Activated CD4-positive, alpha-beta T cell treated with anti-CD3 and anti-CD28 coated beads for 36 hours (primary cell): ENCODE measurements around the gene FLNA. TPM values are rescaled to one million over a fixed set of nuclear protein-coding genes. Genes with fewer than 3 reads are reported as not detected.
"Not testable (repeated sequence)": the region's sequence is repeated elsewhere in the genome, so short reads cannot be mapped to it uniquely, and the experiment has no call there.

Experiments used
- ATAC-seq: fragments of 200-7000 bp; cut with Tn5 transposase; one replicate; pipeline ENCODE4 v1.10.0; 2021; ENCODE audit warnings: mild to moderate bottlenecking, moderate library complexity
- CTCF ChIA-PET: fragments of 350-600 bp; sonication (Branson Sonifier 250); formaldehyde crosslinking; loops from one replicate; lab custom pipeline; 2021; ENCODE audit warnings: antibody characterized with exemption; lab: Charles Lee
- POLR2A ChIA-PET: fragments of 350-600 bp; sonication (Branson Sonifier 250); formaldehyde crosslinking; loops from one replicate; lab custom pipeline; 2021; ENCODE audit warnings: antibody characterized with exemption, inconsistent platforms; lab: Charles Lee
- DNase-seq: peaks from one replicate; pipeline ENCODE4 v3.0.0-alpha.2; 2020
- H3K27ac Mint-ChIP-seq: one replicate; pipeline ENCODE4 v1.8.0; 2021; ENCODE audit warnings: mixed read lengths
- H3K27me3 Mint-ChIP-seq: one replicate; pipeline ENCODE4 v1.8.0; 2021; ENCODE audit warnings: mixed read lengths
- H3K36me3 Mint-ChIP-seq: one replicate; pipeline ENCODE4 v1.8.0; 2021; ENCODE audit warnings: low read depth, mixed read lengths
- H3K4me1 Mint-ChIP-seq: one replicate; pipeline ENCODE4 v1.8.0; 2021; ENCODE audit warnings: mixed read lengths
- H3K4me3 Mint-ChIP-seq: one replicate; pipeline ENCODE4 v1.8.0; 2021; ENCODE audit warnings: mild to moderate bottlenecking, moderate library complexity, mixed read lengths
- H3K9me3 Mint-ChIP-seq: one replicate; pipeline ENCODE4 v1.8.0; 2021; ENCODE audit warnings: low read depth, mixed read lengths
- intact Hi-C, 2 experiments: fragments of 100-400 bp; cut with DNase I in 1 of 2; cut with micrococcal nuclease in 1 of 2; formaldehyde crosslinking; loops; one replicate each; pipeline versions ENCODE4 v1.14.2 to v1.15.1; 2022 to 2024; cut with DNase I, micrococcal nuclease
- total RNA-seq, 2 experiments: library from RNA; stranded (reverse); gene quantifications; one replicate each; pipeline ENCODE4 v1.2.3, GENCODE V29; 2021

The FLNA gene
- total RNA-seq, 2 experiments from 2014 or later: 891 to 1,083 TPM

DNA sequence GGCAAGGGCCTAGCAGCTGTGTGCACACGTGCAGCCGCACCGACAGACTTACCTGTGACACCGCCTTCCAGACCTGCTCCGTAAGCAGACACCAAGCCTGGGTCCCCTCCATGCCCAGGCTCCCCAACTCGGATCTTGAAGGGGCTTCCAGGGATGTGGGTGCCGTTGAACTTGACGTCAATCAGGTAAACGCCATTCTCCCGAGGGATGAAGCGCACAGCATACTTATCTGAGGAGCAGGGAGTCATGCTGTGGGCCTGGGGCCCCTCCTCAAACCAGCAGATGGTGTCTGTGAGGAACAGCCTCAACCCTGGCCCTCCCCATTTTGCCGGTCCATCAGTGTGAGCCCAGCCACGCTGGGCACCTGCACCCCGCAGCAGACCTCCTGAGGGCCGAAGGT, 24.5 kb downstream of the FLNA start:
- peaks cover 22% of the 10 kb centered on the region for H3K4me1 Mint-ChIP-seq
- peaks cover 9% of the 10 kb centered on the region for H3K36me3 Mint-ChIP-seq
- no peak for ATAC-seq
- H3K27ac Mint-ChIP-seq: no peak overlapping the region
- intact Hi-C loops: no loop called here
- H3K9me3 Mint-ChIP-seq: no peaks in the 10 kb centered on the region
- no peaks in the 10 kb centered on the region for H3K27me3 Mint-ChIP-seq
- ChIA-PET POLR2A (no interaction called here), CTCF (no interaction called here)
- no peak overlapping the region for H3K4me3 Mint-ChIP-seq
- no peak for DNase-seq

DNA sequence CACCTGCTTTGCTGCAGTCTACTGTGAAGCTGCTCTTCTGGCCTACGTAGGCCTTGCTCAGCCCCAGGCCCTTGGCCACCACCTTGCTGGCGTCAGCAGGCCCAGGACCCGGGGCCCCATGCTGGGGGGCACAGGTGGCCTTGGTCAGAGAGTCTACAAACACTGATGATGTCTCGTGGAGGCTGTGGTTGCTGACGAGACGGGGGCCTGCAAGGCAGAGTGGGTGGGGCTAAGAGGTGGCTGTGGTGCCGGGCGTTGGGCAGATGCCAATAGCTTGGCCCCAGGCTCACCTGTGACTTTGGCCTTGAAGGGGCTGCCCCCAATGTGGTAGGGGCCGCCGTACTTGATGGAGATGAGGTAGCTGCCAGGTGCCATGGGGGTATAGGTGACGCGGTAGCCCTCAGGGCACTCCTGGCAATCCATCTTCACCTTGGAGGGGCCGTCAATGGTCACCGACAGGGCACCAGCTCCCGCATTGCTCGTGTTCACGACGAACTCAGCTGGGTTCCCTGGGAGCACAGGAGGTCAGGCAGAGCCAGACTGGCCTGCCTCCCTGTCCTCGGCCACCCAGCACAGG, 25.0 kb downstream of the FLNA start:
- ChIA-PET CTCF (interaction anchor here (0.7 kb wide), 1 partner anchor 198 kb away, joined by 3 read pairs; the partner anchor contains the start of gene IKBKG), POLR2A (no interaction called here)
- Mint-ChIP-seq H3K27ac (no peak overlapping the region), H3K4me1 (peaks cover 22% of the 10 kb centered on the region), H3K36me3 (peaks cover 9% of the 10 kb centered on the region), H3K4me3 (no peak overlapping the region), H3K27me3 (no peaks in the 10 kb centered on the region), H3K9me3 (no peaks in the 10 kb centered on the region)
- no peak for ATAC-seq
- intact Hi-C loops: no loop called here
- no peak for DNase-seq

DNA sequence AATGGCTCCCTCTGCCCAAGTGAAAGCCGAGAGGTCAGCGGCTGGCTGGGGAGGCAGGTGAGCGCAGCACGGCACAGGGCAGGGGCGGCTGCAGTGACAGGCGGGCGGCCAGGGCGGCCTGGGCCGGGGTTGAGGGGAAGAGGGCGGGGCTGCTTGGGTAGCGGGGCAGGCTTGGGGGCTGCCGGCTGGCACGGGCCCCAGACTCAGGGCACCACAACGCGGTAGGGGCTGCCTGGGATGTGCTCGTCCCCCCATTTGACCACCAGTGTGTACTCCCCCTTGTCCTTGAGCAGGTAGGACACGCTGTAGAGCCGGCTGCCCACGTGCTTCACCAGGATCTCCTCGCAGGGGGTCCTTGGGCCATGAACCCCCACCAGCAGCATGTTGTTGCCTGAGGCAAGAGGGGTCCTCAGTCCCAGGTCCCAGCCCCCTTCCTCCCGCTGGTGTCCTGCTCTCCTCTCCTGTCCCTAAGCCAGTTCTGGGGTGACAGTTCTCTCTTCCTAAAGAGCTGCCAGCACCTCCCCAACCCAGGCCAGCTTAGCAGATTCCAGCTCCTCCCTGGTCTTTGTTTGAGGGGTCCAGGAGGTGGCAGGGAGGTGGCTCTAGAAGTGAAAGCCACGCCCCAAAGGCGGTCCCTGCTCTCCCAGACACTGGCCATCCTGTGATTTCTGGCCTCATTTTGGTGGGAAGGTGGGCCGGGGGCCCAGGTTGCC, 25.6 kb downstream of the FLNA start:
- peaks cover 6% of the 10 kb centered on the region for H3K36me3 Mint-ChIP-seq
- peaks cover 21% of the 10 kb centered on the region for H3K4me1 Mint-ChIP-seq
- intact Hi-C loops: no loop called here
- no peak for ATAC-seq
- H3K27ac Mint-ChIP-seq: no peak overlapping the region
- ChIA-PET POLR2A (no interaction called here), CTCF (interaction anchor here (0.7 kb wide), 1 partner anchor 199 kb away, joined by 3 read pairs; the partner anchor contains the start of gene IKBKG)
- DNase-seq: no peak
- no peak overlapping the region for H3K4me3 Mint-ChIP-seq
- H3K27me3 Mint-ChIP-seq: no peaks in the 10 kb centered on the region
- no peaks in the 10 kb centered on the region for H3K9me3 Mint-ChIP-seq

DNA sequence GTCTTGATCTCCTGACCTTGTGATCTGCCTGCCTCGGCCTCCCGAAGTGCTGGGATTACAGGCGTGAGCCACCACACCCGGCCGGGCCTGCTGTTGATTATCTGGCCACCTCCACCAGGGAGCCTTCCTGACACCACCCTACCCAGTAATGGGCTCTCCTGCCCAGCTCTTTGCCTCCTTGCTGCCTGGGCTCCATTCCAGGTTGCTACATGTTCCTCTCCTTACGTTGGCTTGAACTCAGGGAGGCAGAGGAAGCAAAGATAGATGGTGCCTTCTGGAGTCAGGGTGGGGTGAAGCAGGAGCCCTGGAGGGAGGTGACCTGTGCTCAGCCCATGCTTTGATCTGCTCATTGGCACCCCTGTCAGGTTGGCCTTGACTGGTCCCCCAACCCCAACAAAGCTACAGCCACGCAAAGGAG, 26.3 kb downstream of the FLNA start:
- POLR2A ChIA-PET: no interaction called here
- intact Hi-C loops: no loop called here
- Mint-ChIP-seq H3K4me3 (no peak overlapping the region), H3K27me3 (no peaks in the 10 kb centered on the region), H3K4me1 (peaks cover 18% of the 10 kb centered on the region), H3K27ac (no peak overlapping the region), H3K36me3 (peaks cover 6% of the 10 kb centered on the region), H3K9me3 (no peaks in the 10 kb centered on the region)
- ATAC-seq (no peak), DNase-seq (no peak)
- CTCF ChIA-PET: no interaction called here

DNA sequence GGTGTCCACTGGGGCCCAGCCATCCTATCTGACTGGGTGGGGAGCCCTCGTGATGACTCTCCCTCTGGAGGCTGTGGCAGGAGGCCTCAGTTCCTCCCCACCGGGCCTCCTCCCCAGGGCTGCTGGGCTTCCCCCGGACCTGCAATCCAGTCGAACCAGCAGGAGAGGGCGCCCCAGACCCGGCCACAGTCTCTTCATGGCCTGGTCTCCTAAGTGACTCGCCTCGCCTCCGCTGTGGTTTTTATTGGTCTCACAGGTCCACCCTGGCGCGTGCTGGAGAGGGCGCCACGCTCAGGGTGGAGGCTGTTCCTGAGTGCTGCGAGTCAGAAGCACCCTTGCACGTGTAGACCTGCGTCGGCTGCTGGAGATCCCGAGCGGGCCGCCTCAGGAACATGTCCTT, 30.8 kb downstream of the FLNA start:
- CTCF ChIA-PET, H3K27ac Mint-ChIP-seq, H3K4me1 Mint-ChIP-seq, H3K36me3 Mint-ChIP-seq, H3K27me3 Mint-ChIP-seq, H3K9me3 Mint-ChIP-seq, H3K4me3 Mint-ChIP-seq, POLR2A ChIA-PET, intact Hi-C loops, DNase-seq: not testable (repeated sequence)
- ATAC-seq: peak; percentile 47

DNA sequence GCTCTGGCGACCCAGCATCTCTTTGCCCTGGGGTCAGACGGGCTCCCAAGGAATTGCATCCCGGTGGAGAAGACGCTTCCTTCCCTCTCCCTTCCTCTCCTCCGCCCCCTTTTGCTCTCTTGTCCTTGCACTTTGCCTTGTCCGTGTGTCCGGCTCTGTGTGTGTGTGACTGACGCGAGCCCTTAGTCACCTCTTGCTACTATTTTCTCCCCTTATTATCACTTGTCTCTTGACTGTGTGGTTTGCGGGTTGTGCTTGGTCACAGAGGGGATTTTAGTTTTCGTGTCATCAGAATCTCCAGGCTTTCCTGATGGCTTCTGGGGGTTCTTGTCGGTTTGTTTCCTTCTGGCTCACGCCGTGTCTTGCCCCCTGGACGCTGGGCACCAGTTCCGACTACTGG, 31.4 kb downstream of the FLNA start:
- DNase-seq, H3K27ac Mint-ChIP-seq, H3K36me3 Mint-ChIP-seq, CTCF ChIA-PET, intact Hi-C loops, H3K27me3 Mint-ChIP-seq, H3K4me1 Mint-ChIP-seq, H3K9me3 Mint-ChIP-seq, POLR2A ChIA-PET, H3K4me3 Mint-ChIP-seq: not testable (repeated sequence)
- ATAC-seq: peak; percentile 15

DNA sequence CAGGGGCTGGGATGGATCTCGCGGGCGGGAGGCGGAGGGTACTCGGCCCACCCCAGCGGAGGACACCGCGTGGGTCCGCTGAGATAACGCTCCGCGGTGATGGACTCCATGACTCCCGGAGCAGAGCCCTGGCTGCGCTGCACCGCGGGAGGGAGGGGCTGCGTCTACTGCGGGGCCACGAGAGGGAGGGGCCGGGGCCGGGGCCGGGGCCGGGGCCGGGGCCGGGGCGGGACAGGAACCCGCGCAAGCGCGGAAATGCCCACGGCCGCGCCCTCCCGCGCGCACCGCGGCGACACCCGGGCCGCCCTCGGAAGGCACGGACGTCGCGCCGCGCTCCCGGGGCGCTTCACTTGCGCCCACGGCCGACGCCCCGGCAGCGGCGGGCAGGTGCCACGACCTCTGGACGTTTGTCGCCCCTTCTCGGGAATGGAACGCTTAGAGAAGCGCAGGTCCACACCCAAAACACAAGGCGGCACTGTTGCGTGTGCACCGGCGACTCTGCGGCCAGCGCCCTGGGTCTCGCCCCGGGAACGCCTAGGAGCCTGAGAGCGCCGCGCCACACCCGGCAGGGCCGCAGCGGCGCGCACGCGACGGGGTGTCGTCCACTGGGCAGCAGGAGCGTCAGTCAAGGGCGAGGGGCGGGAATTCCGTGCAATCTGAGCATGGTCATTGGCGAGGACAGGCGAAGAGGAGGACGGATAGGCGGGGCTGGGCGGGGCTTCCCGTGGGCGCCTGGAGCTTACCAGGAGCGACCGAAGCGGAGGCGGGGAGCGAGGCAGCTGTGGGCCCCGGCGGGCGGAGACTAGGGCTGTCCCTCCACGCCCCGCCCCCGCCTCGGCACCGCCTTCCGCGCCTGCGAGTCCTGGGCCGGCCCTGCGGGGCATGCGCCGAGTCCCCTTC, 32.8 kb downstream of the FLNA start:
- CTCF ChIA-PET, H3K4me3 Mint-ChIP-seq, H3K27me3 Mint-ChIP-seq, H3K27ac Mint-ChIP-seq, intact Hi-C loops, H3K9me3 Mint-ChIP-seq, H3K4me1 Mint-ChIP-seq, H3K36me3 Mint-ChIP-seq, DNase-seq, POLR2A ChIA-PET: not testable (repeated sequence)
- peak; percentile 73 for ATAC-seq

DNA sequence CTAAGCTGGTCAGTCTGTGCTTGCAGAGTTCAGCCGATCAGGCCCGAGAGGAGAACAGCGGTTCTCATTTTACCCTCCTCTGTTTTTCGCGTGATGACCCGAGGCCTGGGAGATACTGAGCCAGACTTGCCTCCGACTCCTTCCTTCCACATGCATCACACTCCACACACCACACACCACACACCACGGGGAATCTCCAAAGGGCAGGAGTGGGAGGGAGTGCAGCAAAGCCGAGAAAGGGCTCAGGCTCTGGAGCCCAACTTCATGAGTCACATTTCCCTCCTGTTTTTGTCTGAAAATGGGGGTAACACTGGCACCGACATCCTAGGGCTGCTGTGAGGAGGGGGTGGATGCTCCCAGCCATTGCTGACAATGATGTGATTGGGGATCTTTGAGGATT, 39.9 kb downstream of the FLNA start:
- POLR2A ChIA-PET: no interaction called here
- CTCF ChIA-PET: no interaction called here
- H3K4me3 Mint-ChIP-seq: no peak overlapping the region
- H3K36me3 Mint-ChIP-seq: no peaks in the 10 kb centered on the region
- ATAC-seq: peak; percentile 78
- intact Hi-C loops: no loop called here
- no peaks in the 10 kb centered on the region for H3K9me3 Mint-ChIP-seq
- DNase-seq: peak; percentile 63
- H3K27ac Mint-ChIP-seq: peak overlapping the region; percentile 73
- H3K4me1 Mint-ChIP-seq: peaks cover 22% of the 10 kb centered on the region
- H3K27me3 Mint-ChIP-seq: no peaks in the 10 kb centered on the region

DNA sequence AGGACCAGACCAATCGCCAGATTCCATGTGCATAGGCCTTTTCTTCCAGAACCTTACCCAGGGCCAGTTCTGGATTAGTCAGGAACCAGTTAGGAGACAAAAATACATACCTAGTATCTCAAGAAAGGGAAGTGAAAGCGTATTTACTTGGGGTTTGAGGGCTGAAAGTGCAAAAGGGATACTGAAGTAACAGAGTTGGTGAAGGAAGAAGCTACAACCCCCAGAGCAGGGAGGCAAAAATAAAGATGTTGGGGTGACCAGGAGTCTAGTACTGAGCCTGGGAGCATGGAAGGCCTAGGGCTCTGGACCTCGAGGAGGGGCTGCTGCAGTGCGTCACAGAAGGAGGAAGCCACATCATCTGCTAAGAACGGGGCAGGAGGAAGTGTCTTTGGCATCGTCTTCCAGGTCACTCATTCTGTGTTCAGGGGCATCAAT, 40.6 kb downstream of the FLNA start:
- peak overlapping the region; percentile 73 for H3K27ac Mint-ChIP-seq
- H3K9me3 Mint-ChIP-seq: no peaks in the 10 kb centered on the region
- ChIA-PET CTCF (no interaction called here), POLR2A (no interaction called here)
- intact Hi-C loops: no loop called here
- no peak overlapping the region for H3K4me3 Mint-ChIP-seq
- ATAC-seq (peak; percentile 47), DNase-seq (no peak)
- H3K4me1 Mint-ChIP-seq: peaks cover 25% of the 10 kb centered on the region
- no peaks in the 10 kb centered on the region for H3K36me3 Mint-ChIP-seq
- H3K27me3 Mint-ChIP-seq: no peaks in the 10 kb centered on the region

DNA sequence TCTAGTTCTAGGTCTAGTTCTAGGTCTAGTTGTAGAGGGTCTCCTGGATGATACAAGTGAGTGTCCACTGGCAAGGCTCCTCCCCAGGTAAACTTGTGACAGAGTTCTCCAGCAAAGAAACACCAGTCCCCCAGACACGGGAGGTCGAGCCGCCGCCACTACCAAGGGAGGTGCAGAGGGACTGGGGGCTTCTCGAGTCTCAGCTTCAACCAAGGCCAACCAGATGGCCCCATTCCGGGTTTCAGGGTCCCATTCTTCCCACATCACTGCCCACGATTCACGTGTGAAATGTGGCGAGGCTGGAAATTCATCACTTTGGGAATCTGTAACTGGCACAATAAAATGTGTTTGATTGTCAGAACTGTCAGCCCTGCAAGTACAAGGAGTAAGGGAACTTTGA, 41.3 kb downstream of the FLNA start:
- CTCF ChIA-PET: no interaction called here
- POLR2A ChIA-PET: no interaction called here
- no peaks in the 10 kb centered on the region for H3K27me3 Mint-ChIP-seq
- no peak overlapping the region for H3K4me3 Mint-ChIP-seq
- H3K4me1 Mint-ChIP-seq: peaks cover 30% of the 10 kb centered on the region
- no peak for DNase-seq
- intact Hi-C loops: no loop called here
- H3K36me3 Mint-ChIP-seq: no peaks in the 10 kb centered on the region
- ATAC-seq: no peak
- H3K9me3 Mint-ChIP-seq: no peaks in the 10 kb centered on the region
- H3K27ac Mint-ChIP-seq: no peak overlapping the region

DNA sequence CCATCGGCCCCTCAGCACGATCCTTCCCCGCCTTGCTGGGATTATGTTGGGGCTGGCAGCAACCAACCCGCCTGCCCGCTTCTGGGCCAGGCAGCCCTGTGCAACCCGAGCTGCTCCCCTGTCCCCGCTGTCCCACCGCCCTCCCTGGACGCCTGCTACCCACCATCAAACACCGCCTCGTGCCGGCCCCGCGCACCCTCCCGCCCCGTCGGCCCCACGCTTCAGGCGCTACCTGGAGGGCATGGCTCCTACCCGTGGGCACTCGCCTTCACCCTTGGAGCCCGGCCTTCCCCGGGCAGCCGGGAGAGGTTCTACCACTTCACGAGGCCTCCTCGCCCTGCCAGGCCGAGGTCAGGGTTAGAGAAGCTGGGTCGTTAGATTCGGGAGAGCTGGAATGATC, 41.9 kb downstream of the FLNA start:
- Mint-ChIP-seq H3K27ac (no peak overlapping the region), H3K4me1 (peaks cover 36% of the 10 kb centered on the region), H3K9me3 (no peaks in the 10 kb centered on the region), H3K36me3 (no peaks in the 10 kb centered on the region), H3K27me3 (no peaks in the 10 kb centered on the region), H3K4me3 (no peak overlapping the region)
- POLR2A ChIA-PET: no interaction called here
- CTCF ChIA-PET: no interaction called here
- intact Hi-C loops: no loop called here
- DNase-seq (no peak), ATAC-seq (no peak)
